ENCODE data around the gene ITGA2. TPM values are rescaled to one million over a fixed set of nuclear protein-coding genes. Genes with fewer than 3 reads are reported as not detected.

The ITGA2 gene
- total RNA-seq, 1 experiment from 2014 or later, result 13.6 TPM

- POLR2A ChIA-PET, result no interaction called here
- Mint-ChIP-seq H3K27ac (ENCODE audit: unreplicated experiment) (no peak overlapping the region), H3K4me3 (ENCODE audit: unreplicated experiment) (no peak overlapping the region), H3K27me3 (ENCODE audit: insufficient read depth, unreplicated experiment) (peaks cover 2% of the 10 kb centered on the region), H3K9me3 (ENCODE audit: unreplicated experiment) (no peaks in the 10 kb centered on the region), H3K4me1 (ENCODE audit: low read depth, unreplicated experiment) (peaks cover 14% of the 10 kb centered on the region), H3K36me3 (ENCODE audit: insufficient read depth, unreplicated experiment) (no peaks in the 10 kb centered on the region)
- H3K27me3 ChIP-seq (replicated peaks; ENCODE audit: control insufficient read depth, insufficient read depth, low read length), result no peaks in the 10 kb centered on the region
- H3K9me3 ChIP-seq, result no peaks in the 10 kb centered on the region
- CTCF ChIA-PET, result no interaction called here
- DNase-seq, result no peak
- no peak overlapping the region for H3K4me3 ChIP-seq (ENCODE audit: low read depth, low read length)
- peaks cover 3% of the 10 kb centered on the region; the same call in 1 of the 2 replicates for H3K4me1 ChIP-seq
- no peaks in the 10 kb centered on the region for H3K36me3 ChIP-seq (ENCODE audit: control insufficient read depth, insufficient read depth, low read length)
- intact Hi-C loops (cut with micrococcal nuclease; ENCODE audit: unreplicated experiment), result no loop called here
- BruUV-seq (replicated peaks), result no TSS peak
- TF ChIP-seq, protein P1, sequence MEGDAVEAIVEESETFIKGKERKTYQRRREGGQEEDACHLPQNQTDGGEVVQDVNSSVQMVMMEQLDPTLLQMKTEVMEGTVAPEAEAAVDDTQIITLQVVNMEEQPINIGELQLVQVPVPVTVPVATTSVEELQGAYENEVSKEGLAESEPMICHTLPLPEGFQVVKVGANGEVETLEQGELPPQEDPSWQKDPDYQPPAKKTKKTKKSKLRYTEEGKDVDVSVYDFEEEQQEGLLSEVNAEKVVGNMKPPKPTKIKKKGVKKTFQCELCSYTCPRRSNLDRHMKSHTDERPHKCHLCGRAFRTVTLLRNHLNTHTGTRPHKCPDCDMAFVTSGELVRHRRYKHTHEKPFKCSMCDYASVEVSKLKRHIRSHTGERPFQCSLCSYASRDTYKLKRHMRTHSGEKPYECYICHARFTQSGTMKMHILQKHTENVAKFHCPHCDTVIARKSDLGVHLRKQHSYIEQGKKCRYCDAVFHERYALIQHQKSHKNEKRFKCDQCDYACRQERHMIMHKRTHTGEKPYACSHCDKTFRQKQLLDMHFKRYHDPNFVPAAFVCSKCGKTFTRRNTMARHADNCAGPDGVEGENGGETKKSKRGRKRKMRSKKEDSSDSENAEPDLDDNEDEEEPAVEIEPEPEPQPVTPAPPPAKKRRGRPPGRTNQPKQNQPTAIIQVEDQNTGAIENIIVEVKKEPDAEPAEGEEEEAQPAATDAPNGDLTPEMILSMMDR (IDR thresholded peaks at IDR 0.05; ENCODE audit: insufficient read depth in 1 of 2, low read depth in 1 of 2, low read length in 1 of 2, severe bottlenecking in 1 of 2, unreplicated experiment in 1 of 2), result no peak
Observed at GRCh38 chr5:53112909-53113308, 123.8 kb downstream of the ITGA2 start.

- Mint-ChIP-seq H3K9me3 (ENCODE audit: unreplicated experiment) (no peaks in the 10 kb centered on the region), H3K4me3 (ENCODE audit: unreplicated experiment) (no peak overlapping the region), H3K27ac (ENCODE audit: unreplicated experiment) (no peak overlapping the region), H3K36me3 (ENCODE audit: insufficient read depth, unreplicated experiment) (no peaks in the 10 kb centered on the region), H3K27me3 (ENCODE audit: insufficient read depth, unreplicated experiment) (peaks cover 2% of the 10 kb centered on the region), H3K4me1 (ENCODE audit: low read depth, unreplicated experiment) (peaks cover 14% of the 10 kb centered on the region)
- Histone ChIP-seq H3K4me3 (ENCODE audit: low read depth, low read length) (no peak overlapping the region), H3K9me3 (no peaks in the 10 kb centered on the region), H3K27me3 (replicated peaks; ENCODE audit: control insufficient read depth, insufficient read depth, low read length) (no peaks in the 10 kb centered on the region), H3K36me3 (ENCODE audit: control insufficient read depth, insufficient read depth, low read length) (no peaks in the 10 kb centered on the region), H3K4me1 (peaks cover 3% of the 10 kb centered on the region; the same call in 1 of the 2 replicates)
- BruUV-seq (replicated peaks), result no TSS peak
- POLR2A ChIA-PET, result no interaction called here
- CTCF ChIA-PET, result no interaction called here
- intact Hi-C loops (cut with micrococcal nuclease; ENCODE audit: unreplicated experiment), result no loop called here
- no peak for DNase-seq
- TF ChIP-seq, protein P1 (IDR thresholded peaks at IDR 0.05; ENCODE audit: insufficient read depth in 1 of 2, low read depth in 1 of 2, low read length in 1 of 2, severe bottlenecking in 1 of 2, unreplicated experiment in 1 of 2), result no peak
Observed at GRCh38 chr5:53113947-53114346, 124.8 kb downstream of the ITGA2 start.

GRCh38 chr5:53114988-53115387 is 125.8 kb downstream of the ITGA2 start:
- POLR2A ChIA-PET, result no interaction called here
- no peaks in the 10 kb centered on the region for H3K36me3 ChIP-seq (ENCODE audit: control insufficient read depth, insufficient read depth, low read length)
- TF ChIP-seq, protein P1 (IDR thresholded peaks at IDR 0.05; ENCODE audit: insufficient read depth in 1 of 2, low read depth in 1 of 2, low read length in 1 of 2, severe bottlenecking in 1 of 2, unreplicated experiment in 1 of 2), result peak in 1 of 2 experiments; percentile 27
- no peak overlapping the region for H3K4me3 ChIP-seq (ENCODE audit: low read depth, low read length)
- peaks cover 2% of the 10 kb centered on the region for H3K27me3 Mint-ChIP-seq (ENCODE audit: insufficient read depth, unreplicated experiment)
- H3K4me1 Mint-ChIP-seq (ENCODE audit: low read depth, unreplicated experiment), result peaks cover 14% of the 10 kb centered on the region
- DNase-seq, result no peak
- no peaks in the 10 kb centered on the region for H3K9me3 Mint-ChIP-seq (ENCODE audit: unreplicated experiment)
- no TSS peak for BruUV-seq (replicated peaks)
- H3K27ac Mint-ChIP-seq (ENCODE audit: unreplicated experiment), result no peak overlapping the region
- intact Hi-C loops (cut with micrococcal nuclease; ENCODE audit: unreplicated experiment), result no loop called here
- H3K4me3 Mint-ChIP-seq (ENCODE audit: unreplicated experiment), result no peak overlapping the region
- no peaks in the 10 kb centered on the region for H3K36me3 Mint-ChIP-seq (ENCODE audit: insufficient read depth, unreplicated experiment)
- no peaks in the 10 kb centered on the region for H3K9me3 ChIP-seq
- H3K27me3 ChIP-seq (replicated peaks; ENCODE audit: control insufficient read depth, insufficient read depth, low read length), result no peaks in the 10 kb centered on the region
- peaks cover 3% of the 10 kb centered on the region; the same call in 1 of the 2 replicates for H3K4me1 ChIP-seq
- CTCF ChIA-PET, result interaction anchor here (0.8 to 1.2 kb wide), 2 partner anchors 167 to 199 kb away, joined by 4 to 6 read pairs; no protein-coding TSS in a partner anchor

Data from Caco-2 (cell line).